Panc1 (cell line): ENCODE results near the gene CMTM7. TPM values are rescaled to one million over a fixed set of nuclear protein-coding genes. Genes with fewer than 3 reads are reported as not detected.

ENCODE experiments used
- ATAC-seq: fragments of 200-7000 bp; cut with Tn5 transposase; 2 replicates; pipeline ENCODE4 v1.9.1; 2020; ENCODE audit warnings: mild to moderate bottlenecking, moderate library complexity
- BruUV-seq: library from RNA; stranded (reverse); fragments of 400-500 nt; replicated peaks from 2 replicates; lab custom pipeline; 2021; lab: Mats Ljungman, UMichigan
- CTCF ChIA-PET: fragments of 300-600 bp; sonication (Branson Sonifier 250); formaldehyde crosslinking; loops from one replicate; lab custom pipeline; 2022; ENCODE audit warnings: antibody characterized with exemption; lab: Charles Lee
- POLR2A ChIA-PET: fragments of 300-600 bp; sonication (Branson Sonifier 250); formaldehyde crosslinking; loops from one replicate; lab custom pipeline; 2022; ENCODE audit warnings: antibody characterized with exemption; lab: Charles Lee
- DNase-seq: peaks from one replicate; pipeline ENCODE4 v3.0.0-alpha.2; 2010; ENCODE audit warnings: low read depth, low spot score
- H3K27ac ChIP-seq: 2 replicates; pipeline ENCODE4 v1.5.1; 2011; ENCODE audit warnings: mild to moderate bottlenecking, low read length, inconsistent platforms
- H3K27me3 ChIP-seq: fragments of 200-500 bp; sonication (Bioruptor generic); 2 replicates; pipeline ENCODE4 v1.6.0; 2014; ENCODE audit warnings: low read length, inconsistent platforms; ENCODE audit not compliant: control insufficient read depth, insufficient read depth
- H3K36me3 ChIP-seq: fragments of 200-500 bp; sonication (Bioruptor generic); 2 replicates; pipeline ENCODE4 v1.5.1; 2014; ENCODE audit warnings: inconsistent platforms, mild to moderate bottlenecking, low read length, moderate library complexity; ENCODE audit not compliant: control insufficient read depth, insufficient read depth
- H3K4me1 ChIP-seq: 2 replicates; pipeline ENCODE4 v1.5.1; 2011; ENCODE audit warnings: inconsistent platforms, mild to moderate bottlenecking, low read length, moderate library complexity; ENCODE audit not compliant: control insufficient read depth, insufficient read depth
- H3K4me3 ChIP-seq, 2 experiments: 2 replicates each; pipeline ENCODE4 v1.5.1; 2011 to 2012; ENCODE audit warnings: low read depth in 2 of 2, low read length in 2 of 2, mild to moderate bottlenecking in 2 of 2, inconsistent platforms in 1 of 2, moderate library complexity in 1 of 2
- H3K9me3 ChIP-seq: fragments of 200-500 bp; sonication (Bioruptor generic); 2 replicates; pipeline ENCODE4 v1.5.1; 2014; ENCODE audit warnings: low read depth, mild to moderate bottlenecking, inconsistent platforms, low read length, moderate library complexity; ENCODE audit not compliant: control insufficient read depth, insufficient read depth
- POLR2AphosphoS5 ChIP-seq: IDR thresholded peaks from 2 replicates; pipeline ENCODE4 v1.6.1; 2012; ENCODE audit warnings: mild to moderate bottlenecking, low read depth, low read length, moderate library complexity
- SIN3A ChIP-seq: IDR thresholded peaks from 2 replicates; pipeline ENCODE4 v1.6.1; 2012; ENCODE audit warnings: low read depth, mild to moderate bottlenecking, low read length, moderate library complexity, borderline replicate concordance; ENCODE audit not compliant: insufficient read depth
- TCF7L2 ChIP-seq: IDR thresholded peaks from 2 replicates; pipeline ENCODE4 v1.6.1; 2011; ENCODE audit warnings: mild to moderate bottlenecking, low read depth, low read length, inconsistent platforms
- in situ Hi-C: cut with HindIII; loops from 2 replicates; pipeline ENCODE4 v1.10.0; 2016; ENCODE audit warnings: low sequenced_read_pairs, low pct_unique_long_range_greater_than_20kb
- intact Hi-C: fragments of 100-400 bp; cut with micrococcal nuclease; formaldehyde crosslinking; loops from one replicate; pipeline ENCODE4 v1.10.0; 2022; ENCODE audit not compliant: unreplicated experiment
- total RNA-seq: library from RNA; stranded (reverse); gene quantifications from one replicate; pipeline ENCODE4 v1.2.1, GENCODE V29; 2021; ENCODE audit not compliant: unreplicated experiment
- TF ChIP-seq, protein P1 (sequence below): fragments of 450-650 bp; IDR thresholded peaks from 2 replicates; pipeline ENCODE4 v1.5.1; 2017; ENCODE audit warnings: mild to moderate bottlenecking
- TF ChIP-seq, protein P2 (sequence below), 2 experiments: IDR thresholded peaks; 2 replicates each; pipeline ENCODE4 v1.6.1; 2011 to 2012; ENCODE audit warnings: low read depth in 2 of 2, control low read depth in 1 of 2, low read length in 1 of 2, mild to moderate bottlenecking in 1 of 2, moderate library complexity in 1 of 2; ENCODE audit not compliant: insufficient read depth in 1 of 2

CMTM7 gene
- total RNA-seq, 1 experiment from 2014 or later, result 43.5 TPM

GRCh38 chr3:32349184-32349583, 42.5 kb upstream of the CMTM7 start:
- ATAC-seq, result no peak
- no peaks in the 10 kb centered on the region for H3K9me3 ChIP-seq
- in situ Hi-C loops, result no loop called here

GRCh38 chr3:32352563-32352962, 39.1 kb upstream of the CMTM7 start:
- no peaks in the 10 kb centered on the region for H3K36me3 ChIP-seq
- in situ Hi-C loops (no loop called here), intact Hi-C loops (no loop called here)
- H3K4me1 ChIP-seq, result no peaks in the 10 kb centered on the region
- no peaks in the 10 kb centered on the region for H3K9me3 ChIP-seq
- no peaks in the 10 kb centered on the region for H3K27me3 ChIP-seq
- no peak for TF ChIP-seq SIN3A
- TF ChIP-seq POLR2AphosphoS5, result no peak
- TF ChIP-seq, protein P1, sequence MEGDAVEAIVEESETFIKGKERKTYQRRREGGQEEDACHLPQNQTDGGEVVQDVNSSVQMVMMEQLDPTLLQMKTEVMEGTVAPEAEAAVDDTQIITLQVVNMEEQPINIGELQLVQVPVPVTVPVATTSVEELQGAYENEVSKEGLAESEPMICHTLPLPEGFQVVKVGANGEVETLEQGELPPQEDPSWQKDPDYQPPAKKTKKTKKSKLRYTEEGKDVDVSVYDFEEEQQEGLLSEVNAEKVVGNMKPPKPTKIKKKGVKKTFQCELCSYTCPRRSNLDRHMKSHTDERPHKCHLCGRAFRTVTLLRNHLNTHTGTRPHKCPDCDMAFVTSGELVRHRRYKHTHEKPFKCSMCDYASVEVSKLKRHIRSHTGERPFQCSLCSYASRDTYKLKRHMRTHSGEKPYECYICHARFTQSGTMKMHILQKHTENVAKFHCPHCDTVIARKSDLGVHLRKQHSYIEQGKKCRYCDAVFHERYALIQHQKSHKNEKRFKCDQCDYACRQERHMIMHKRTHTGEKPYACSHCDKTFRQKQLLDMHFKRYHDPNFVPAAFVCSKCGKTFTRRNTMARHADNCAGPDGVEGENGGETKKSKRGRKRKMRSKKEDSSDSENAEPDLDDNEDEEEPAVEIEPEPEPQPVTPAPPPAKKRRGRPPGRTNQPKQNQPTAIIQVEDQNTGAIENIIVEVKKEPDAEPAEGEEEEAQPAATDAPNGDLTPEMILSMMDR, result no peak
- TF ChIP-seq, protein P2, sequence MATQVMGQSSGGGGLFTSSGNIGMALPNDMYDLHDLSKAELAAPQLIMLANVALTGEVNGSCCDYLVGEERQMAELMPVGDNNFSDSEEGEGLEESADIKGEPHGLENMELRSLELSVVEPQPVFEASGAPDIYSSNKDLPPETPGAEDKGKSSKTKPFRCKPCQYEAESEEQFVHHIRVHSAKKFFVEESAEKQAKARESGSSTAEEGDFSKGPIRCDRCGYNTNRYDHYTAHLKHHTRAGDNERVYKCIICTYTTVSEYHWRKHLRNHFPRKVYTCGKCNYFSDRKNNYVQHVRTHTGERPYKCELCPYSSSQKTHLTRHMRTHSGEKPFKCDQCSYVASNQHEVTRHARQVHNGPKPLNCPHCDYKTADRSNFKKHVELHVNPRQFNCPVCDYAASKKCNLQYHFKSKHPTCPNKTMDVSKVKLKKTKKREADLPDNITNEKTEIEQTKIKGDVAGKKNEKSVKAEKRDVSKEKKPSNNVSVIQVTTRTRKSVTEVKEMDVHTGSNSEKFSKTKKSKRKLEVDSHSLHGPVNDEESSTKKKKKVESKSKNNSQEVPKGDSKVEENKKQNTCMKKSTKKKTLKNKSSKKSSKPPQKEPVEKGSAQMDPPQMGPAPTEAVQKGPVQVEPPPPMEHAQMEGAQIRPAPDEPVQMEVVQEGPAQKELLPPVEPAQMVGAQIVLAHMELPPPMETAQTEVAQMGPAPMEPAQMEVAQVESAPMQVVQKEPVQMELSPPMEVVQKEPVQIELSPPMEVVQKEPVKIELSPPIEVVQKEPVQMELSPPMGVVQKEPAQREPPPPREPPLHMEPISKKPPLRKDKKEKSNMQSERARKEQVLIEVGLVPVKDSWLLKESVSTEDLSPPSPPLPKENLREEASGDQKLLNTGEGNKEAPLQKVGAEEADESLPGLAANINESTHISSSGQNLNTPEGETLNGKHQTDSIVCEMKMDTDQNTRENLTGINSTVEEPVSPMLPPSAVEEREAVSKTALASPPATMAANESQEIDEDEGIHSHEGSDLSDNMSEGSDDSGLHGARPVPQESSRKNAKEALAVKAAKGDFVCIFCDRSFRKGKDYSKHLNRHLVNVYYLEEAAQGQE (IDR thresholded peaks at IDR 0.05; ENCODE audit: insufficient read depth in 1 of 2, low read depth in 2 of 2, low read length in 1 of 2), result no peak
- TF ChIP-seq TCF7L2, result no peak
- POLR2A ChIA-PET, result no interaction called here
- DNase-seq, result no peak
- no TSS peak for BruUV-seq
- CTCF ChIA-PET, result interaction anchor here (0.7 kb wide), 1 partner anchor 175 kb away, joined by 5 read pairs; no protein-coding TSS in a partner anchor
- H3K4me3 ChIP-seq, result no peak overlapping the region
- no peak for ATAC-seq
- H3K27ac ChIP-seq, result no peak overlapping the region

More at GRCh38 chr3:32349184-32349583, 42.5 kb upstream of the CMTM7 start:
- no peak overlapping the region for H3K27ac ChIP-seq
- no peak overlapping the region for H3K4me3 ChIP-seq
- BruUV-seq, result no TSS peak
- TF ChIP-seq TCF7L2 (no peak), POLR2AphosphoS5 (no peak), SIN3A (no peak)
- TF ChIP-seq, protein P2 (IDR thresholded peaks at IDR 0.05; ENCODE audit: insufficient read depth in 1 of 2, low read depth in 2 of 2, low read length in 1 of 2), result no peak
- TF ChIP-seq, protein P1, result no peak
- ChIA-PET POLR2A (no interaction called here), CTCF (no interaction called here)
- intact Hi-C loops, result no loop called here
- no peaks in the 10 kb centered on the region for H3K4me1 ChIP-seq
- DNase-seq, result no peak
- H3K27me3 ChIP-seq, result no peaks in the 10 kb centered on the region
- H3K36me3 ChIP-seq, result no peaks in the 10 kb centered on the region
